GM23338 (cell line): Measurements from ENCODE around the gene PROSER2.

Experiments
- EZH2 ChIP-seq: fragments of 200-600 bp; sonication (generic); IDR thresholded peaks from one replicate; pipeline ENCODE4 v1.8.0; 2017; ENCODE audit warnings: antibody characterized with exemption, mild to moderate bottlenecking, low read depth; ENCODE audit not compliant: unreplicated experiment
- POLR2AphosphoS5 ChIP-seq: IDR thresholded peaks from 2 replicates; pipeline ENCODE4 v1.6.1; 2016; ENCODE audit warnings: antibody characterized with exemption, low read depth
- REST ChIP-seq: IDR thresholded peaks from one replicate; pipeline ENCODE4 v1.6.1; 2018; ENCODE audit warnings: antibody characterized with exemption; ENCODE audit not compliant: unreplicated experiment
- ZNF331 ChIP-seq: fragments of 250-450 bp; sonication (Bioruptor Pico); IDR thresholded peaks from 2 replicates; pipeline ENCODE4 v1.5.0; 2020; ENCODE audit warnings: low read depth, mild to moderate bottlenecking, moderate library complexity
- TF ChIP-seq, protein P1 (sequence below), 2 experiments: fragments of 200-600 bp in 1 of 2; sonication (generic) in 1 of 2; conservative IDR thresholded peaks; 2 replicates each; pipeline versions ENCODE4 v1.5.1 to v1.6.1; 2016 to 2017; ENCODE audit warnings: antibody characterized with exemption in 2 of 2, low read depth in 2 of 2, mild to moderate bottlenecking in 2 of 2, moderate library complexity in 1 of 2

- TF ChIP-seq, protein P1, sequence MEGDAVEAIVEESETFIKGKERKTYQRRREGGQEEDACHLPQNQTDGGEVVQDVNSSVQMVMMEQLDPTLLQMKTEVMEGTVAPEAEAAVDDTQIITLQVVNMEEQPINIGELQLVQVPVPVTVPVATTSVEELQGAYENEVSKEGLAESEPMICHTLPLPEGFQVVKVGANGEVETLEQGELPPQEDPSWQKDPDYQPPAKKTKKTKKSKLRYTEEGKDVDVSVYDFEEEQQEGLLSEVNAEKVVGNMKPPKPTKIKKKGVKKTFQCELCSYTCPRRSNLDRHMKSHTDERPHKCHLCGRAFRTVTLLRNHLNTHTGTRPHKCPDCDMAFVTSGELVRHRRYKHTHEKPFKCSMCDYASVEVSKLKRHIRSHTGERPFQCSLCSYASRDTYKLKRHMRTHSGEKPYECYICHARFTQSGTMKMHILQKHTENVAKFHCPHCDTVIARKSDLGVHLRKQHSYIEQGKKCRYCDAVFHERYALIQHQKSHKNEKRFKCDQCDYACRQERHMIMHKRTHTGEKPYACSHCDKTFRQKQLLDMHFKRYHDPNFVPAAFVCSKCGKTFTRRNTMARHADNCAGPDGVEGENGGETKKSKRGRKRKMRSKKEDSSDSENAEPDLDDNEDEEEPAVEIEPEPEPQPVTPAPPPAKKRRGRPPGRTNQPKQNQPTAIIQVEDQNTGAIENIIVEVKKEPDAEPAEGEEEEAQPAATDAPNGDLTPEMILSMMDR (conservative IDR thresholded peaks at IDR 0.05; ENCODE audit: low read depth in 2 of 2), result no peak
- TF ChIP-seq ZNF331 (no peak), REST (no peak), EZH2 (no peak), POLR2AphosphoS5 (no peak)
These were observed 17.4 kb upstream of the PROSER2 start for GRCh38 chr10:11805792-11806191.
